HCT116 (cell line): Measurements from ENCODE around the gene HLA-B.

Experiments
- CEBPB ChIP-seq: IDR thresholded peaks from 2 replicates; pipeline ENCODE4 v1.6.1; 2012; ENCODE audit warnings: low read depth
- CTCF ChIP-seq, 3 experiments: fragments of 200-600 bp in 1 of 3; sonication (generic) in 1 of 3; IDR thresholded peaks in 2 of 3; conservative IDR thresholded peaks in 1 of 3; 2 replicates each; pipeline ENCODE4 v1.5.1; 2012 to 2017; ENCODE audit warnings: low read depth in 2 of 3, low read length in 2 of 3, antibody characterized with exemption in 1 of 3, borderline replicate concordance in 1 of 3, control low read depth in 1 of 3, mild to moderate bottlenecking in 1 of 3, mixed read lengths in 1 of 3, mixed run types in 1 of 3, moderate library complexity in 1 of 3; ENCODE audit not compliant: insufficient read depth in 1 of 3
- EZH2 ChIP-seq: fragments of 200-600 bp; sonication (generic); IDR thresholded peaks from 2 replicates; pipeline ENCODE4 v1.6.1; 2017; ENCODE audit warnings: antibody characterized with exemption, mixed run types
- EZH2phosphoT487 ChIP-seq: fragments of 200-600 bp; IDR thresholded peaks from 2 replicates; pipeline ENCODE4 v1.6.1; 2018; ENCODE audit warnings: antibody characterized with exemption, borderline replicate concordance
- POLR2A ChIP-seq: IDR thresholded peaks from 2 replicates; pipeline ENCODE4 v1.7.0; 2011; ENCODE audit warnings: borderline replicate concordance; ENCODE audit not compliant: insufficient read depth, insufficient read length; ENCODE audit errors: extremely low read depth
- POLR2AphosphoS5 ChIP-seq: IDR thresholded peaks from 2 replicates; pipeline ENCODE4 v1.6.1; 2011; ENCODE audit warnings: mild to moderate bottlenecking, low read depth, low read length, moderate library complexity
- TF ChIP-seq, protein P1 (sequence below): IDR thresholded peaks from 2 replicates; pipeline ENCODE4 v1.6.1; 2012

DNA sequence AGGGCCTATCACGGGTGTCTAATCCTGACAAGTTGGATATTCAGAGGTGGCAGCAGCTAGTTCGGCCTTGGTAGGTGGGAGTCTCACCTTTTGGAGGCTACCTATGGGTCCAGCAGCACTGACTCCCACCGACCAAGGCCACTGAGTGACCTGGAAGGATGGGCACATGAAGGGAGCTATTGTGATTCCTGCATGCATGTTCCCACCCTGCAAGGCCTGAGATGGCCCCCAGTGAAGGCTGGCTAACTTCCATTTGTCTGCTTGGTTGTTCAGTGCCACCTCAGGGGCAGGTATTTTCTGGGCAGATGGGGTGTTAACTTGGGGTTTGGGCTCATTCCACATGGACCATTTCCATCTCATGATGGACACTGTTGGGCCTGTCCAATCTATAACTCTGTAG is 28.1 kb upstream of the HLA-B start:
- no peak for TF ChIP-seq POLR2A
- TF ChIP-seq, protein P1, sequence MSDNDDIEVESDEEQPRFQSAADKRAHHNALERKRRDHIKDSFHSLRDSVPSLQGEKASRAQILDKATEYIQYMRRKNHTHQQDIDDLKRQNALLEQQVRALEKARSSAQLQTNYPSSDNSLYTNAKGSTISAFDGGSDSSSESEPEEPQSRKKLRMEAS: no peak
- no peak for TF ChIP-seq CTCF (IDR thresholded peaks at IDR 0.05 in 2 of 3, conservative IDR thresholded peaks at IDR 0.05 in 1 of 3; ENCODE audit: borderline replicate concordance in 1 of 3, insufficient read depth in 1 of 3, low read depth in 2 of 3, low read length in 2 of 3)
- TF ChIP-seq POLR2AphosphoS5: no peak
- no peak for TF ChIP-seq EZH2phosphoT487
- no peak for TF ChIP-seq EZH2
- no peak for TF ChIP-seq CEBPB
